K562 (cell line): ENCODE measurements around the gene ZSCAN29. TPM values are rescaled to one million over a fixed set of nuclear protein-coding genes. Genes with fewer than 3 reads are reported as not detected.

Experiments used
- ATF4 ChIP-seq: fragments of 450-650 bp; formaldehyde crosslinking; IDR thresholded peaks from 2 replicates; pipeline ENCODE4 v1.4.0; 2022; ENCODE audit warnings: mild to moderate bottlenecking, moderate library complexity
- C11orf30 ChIP-seq: fragments of 450-650 bp; IDR thresholded peaks from 2 replicates; pipeline ENCODE4 v1.6.1; 2016; ENCODE audit warnings: low read depth, mild to moderate bottlenecking
- CBFB ChIP-seq: sonication (generic); formaldehyde crosslinking; IDR thresholded peaks from 2 replicates; pipeline ENCODE4 v1.4.0; 2020; ENCODE audit warnings: mild to moderate bottlenecking, missing genetic modification reagents
- CBX1 ChIP-seq: sonication (generic); IDR thresholded peaks from 2 replicates; pipeline ENCODE4 v1.6.1; 2016; ENCODE audit warnings: antibody characterized with exemption, low read depth, mild to moderate bottlenecking
- EGR1 ChIP-seq: fragments of 450-650 bp; conservative IDR thresholded peaks from 2 replicates; pipeline ENCODE4 v1.6.1; 2017; ENCODE audit warnings: mild to moderate bottlenecking
- ETV6 ChIP-seq, 3 experiments: fragments of 150-350 bp in 1 of 3; sonication (generic) in 1 of 3; formaldehyde crosslinking in 1 of 3; IDR thresholded peaks; 2 replicates each; pipeline versions ENCODE4 v1.6.1 to v1.8.0; 2014 to 2022; ENCODE audit warnings: borderline replicate concordance in 2 of 3, low read depth in 2 of 3, antibody characterized with exemption in 1 of 3, low read length in 1 of 3, mild to moderate bottlenecking in 1 of 3, missing genetic modification reagents in 1 of 3
- HMGN3 ChIP-seq: IDR thresholded peaks from 2 replicates; pipeline ENCODE4 v1.6.1; 2011; ENCODE audit warnings: borderline replicate concordance, low read depth, mild to moderate bottlenecking, mixed read lengths, low read length; ENCODE audit not compliant: insufficient read length; ENCODE audit errors: extremely low read depth
- HSF4 ChIP-seq: fragments of 250-450 bp; sonication (Bioruptor Pico); IDR thresholded peaks from 2 replicates; pipeline ENCODE4 v2.1.2; 2022; ENCODE audit warnings: mild to moderate bottlenecking, moderate library complexity, borderline replicate concordance
- NCOA2 ChIP-seq, 2 experiments: fragments of 450-650 bp; IDR thresholded peaks; 2 replicates each; pipeline ENCODE4 v1.6.1; 2018; ENCODE audit warnings: mild to moderate bottlenecking in 2 of 2, moderate library complexity in 1 of 2; ENCODE audit not compliant: partially characterized antibody in 2 of 2
- NFATC3 ChIP-seq: fragments of 450-650 bp; IDR thresholded peaks from 2 replicates; pipeline ENCODE4 v1.6.1; 2017; ENCODE audit warnings: mild to moderate bottlenecking
- NR0B1 ChIP-seq: fragments of 450-650 bp; IDR thresholded peaks from one replicate; pipeline ENCODE4 v1.6.1; 2018; ENCODE audit warnings: mild to moderate bottlenecking, moderate library complexity; ENCODE audit not compliant: partially characterized antibody
- NR3C1 ChIP-seq: sonication (generic); formaldehyde crosslinking; IDR thresholded peaks from 2 replicates; pipeline ENCODE4 v1.8.1; 2022; ENCODE audit warnings: missing genetic modification reagents
- PCBP2 ChIP-seq: fragments of 200-400 bp; formaldehyde crosslinking; IDR thresholded peaks from 2 replicates; pipeline ENCODE4 v1.6.1; 2018; ENCODE audit warnings: low read length, low read depth, mild to moderate bottlenecking, moderate library complexity; ENCODE audit not compliant: poor library complexity, severe bottlenecking
- POLR2H ChIP-seq: IDR thresholded peaks from 2 replicates; pipeline ENCODE4 v1.6.1; 2016; ENCODE audit warnings: missing genetic modification characterization, low read depth, mild to moderate bottlenecking, control low read depth, missing compliant biosample characterization, moderate library complexity
- RBM25 ChIP-seq: fragments of 200-400 bp; formaldehyde crosslinking; IDR thresholded peaks from 2 replicates; pipeline ENCODE4 v1.6.1; 2018; ENCODE audit warnings: low read length, low read depth, moderate library complexity; ENCODE audit not compliant: severe bottlenecking
- RERE ChIP-seq: sonication (generic); formaldehyde crosslinking; IDR thresholded peaks from 2 replicates; pipeline ENCODE4 v1.8.0; 2023; ENCODE audit warnings: missing genetic modification reagents, mild to moderate bottlenecking, borderline replicate concordance
- THAP7 ChIP-seq: fragments of 250-450 bp; sonication (Bioruptor Pico); IDR thresholded peaks from 2 replicates; pipeline ENCODE4 v1.5.0; 2021
- ZNF316 ChIP-seq: fragments of 450-650 bp; IDR thresholded peaks from 2 replicates; pipeline ENCODE4 v1.6.1; 2016
- ZNF668 ChIP-seq: fragments of 250-450 bp; sonication (Bioruptor Pico); IDR thresholded peaks from 2 replicates; pipeline ENCODE4 v1.8.0; 2022; ENCODE audit warnings: mild to moderate bottlenecking, inconsistent platforms
- ZNF75A ChIP-seq: fragments of 450-650 bp; formaldehyde crosslinking; IDR thresholded peaks from 2 replicates; pipeline ENCODE4 v1.4.0; 2020; ENCODE audit warnings: mild to moderate bottlenecking
- polyA plus RNA-seq, 8 experiments: library from polyadenylated mRNA; depleted of rRNA in 4 of 8; stranded (reverse) in 5 of 8; unstranded in 3 of 8; fragments of >200 nt; fragmentation: Nextera tagmentation in 2 of 8; fragmentation: Illumina TruSeq in 1 of 8; extraction: Ambion mirVana in 2 of 8; extraction: Trizol in 1 of 8; gene quantifications; 2 replicates each; pipeline versions ENCODE4 v1.2.1 to v1.2.3, GENCODE V29; 2011 to 2014; ENCODE audit warnings: inconsistent platforms in 1 of 8, missing spikeins in 1 of 8
- total RNA-seq, 7 experiments: library from RNA; depleted of rRNA in 6 of 7; stranded (reverse); fragments of >200 nt in 6 of 7; fragmentation: Illumina TruSeq in 2 of 7; extraction: Trizol in 2 of 7; gene quantifications; 2 replicates each; pipeline versions ENCODE4 v1.2.1 to v1.2.3, GENCODE V29; 2011 to 2021; ENCODE audit warnings: low replicate concordance in 1 of 7

Gene ZSCAN29
- total and polyA plus RNA-seq, 9 of the 15 experiments (the other 6 are each of a cell fraction or from before 2014, with no cell fraction given) = 2.5 to 28.6 (median 19.7) TPM

GRCh38 chr15:43361313-43361903 is 9.4 kb downstream of the ZSCAN29 start (continued):
- TF ChIP-seq NR3C1 (CRISPR knock-in tag) = no peak
- TF ChIP-seq PCBP2 = no peak
- TF ChIP-seq THAP7 (CRISPR knock-in tag) = no peak
- TF ChIP-seq ETV6 (IDR thresholded peaks at IDR 0.05; ENCODE audit: borderline replicate concordance in 1 of 2, low read depth in 2 of 2, low read length in 1 of 2) = no peak
- TF ChIP-seq ETV6 (CRISPR knock-in tag; IDR thresholded peaks at IDR 0.05; ENCODE audit: borderline replicate concordance) = no peak
- no peak for TF ChIP-seq ZNF668 (CRISPR knock-in tag)
- no peak for TF ChIP-seq HSF4 (CRISPR knock-in tag)
- no peak for TF ChIP-seq POLR2H
- TF ChIP-seq NR0B1 = no peak
- TF ChIP-seq RBM25 = peak; percentile 70
- peak; percentile 37; the same call in 1 of the 2 replicates for TF ChIP-seq C11orf30
- TF ChIP-seq ZNF316 = peak; percentile 74
- TF ChIP-seq NCOA2 (IDR thresholded peaks at IDR 0.05; ENCODE audit: partially characterized antibody in 2 of 2) = no peak
- peak; percentile 99 for TF ChIP-seq ZNF75A
- no peak for TF ChIP-seq ATF4 (CRISPR knock-in tag)
- TF ChIP-seq CBFB (CRISPR knock-in tag) = no peak
- TF ChIP-seq RERE (CRISPR knock-in tag) = no peak
- no peak for TF ChIP-seq EGR1
- no peak for TF ChIP-seq NFATC3
- no peak for TF ChIP-seq HMGN3
- TF ChIP-seq CBX1 = peak; percentile 61; the same call in 1 of the 2 replicates
